WTC11 (cell line): ENCODE measurements around the gene ZNF398. TPM values are rescaled to one million over a fixed set of nuclear protein-coding genes. Genes with fewer than 3 reads are reported as not detected.

Experiments
- ATAC-seq: fragments of 200-7000 bp; cut with Tn5 transposase; 2 replicates; pipeline ENCODE4 v1.10.0; 2021; ENCODE audit warnings: mild to moderate bottlenecking, moderate library complexity
- CTCF ChIA-PET: fragments of 300-600 bp; sonication (Branson Sonifier 250); formaldehyde crosslinking; loops from one replicate; lab custom pipeline; 2021; ENCODE audit warnings: antibody characterized with exemption; lab: Charles Lee
- POLR2A ChIA-PET: fragments of 350-600 bp; sonication (Branson Sonifier 250); formaldehyde crosslinking; loops from one replicate; lab custom pipeline; 2021; ENCODE audit warnings: antibody characterized with exemption; lab: Charles Lee
- DNase-seq: peaks from one replicate; pipeline ENCODE4 v3.0.0; 2021; ENCODE audit warnings: low spot score
- H3K27ac Mint-ChIP-seq: 2 replicates; pipeline ENCODE4 v1.8.0; 2021; ENCODE audit warnings: mixed read lengths
- H3K27me3 Mint-ChIP-seq: 2 replicates; pipeline ENCODE4 v1.8.0; 2021; ENCODE audit warnings: low read depth, mild to moderate bottlenecking, moderate library complexity, mixed read lengths
- H3K36me3 Mint-ChIP-seq: 2 replicates; pipeline ENCODE4 v1.8.0; 2021; ENCODE audit warnings: mixed read lengths
- H3K4me1 Mint-ChIP-seq: 2 replicates; pipeline ENCODE4 v1.8.0; 2022; ENCODE audit warnings: mixed read lengths
- H3K4me3 Mint-ChIP-seq: 2 replicates; pipeline ENCODE4 v1.8.0; 2021; ENCODE audit warnings: mild to moderate bottlenecking, moderate library complexity, mixed read lengths
- H3K9me3 Mint-ChIP-seq: 2 replicates; pipeline ENCODE4 v1.8.0; 2021; ENCODE audit warnings: mixed read lengths
- ATF1 ChIP-seq: sonication (generic); formaldehyde crosslinking; IDR thresholded peaks from 2 replicates; pipeline ENCODE4 v1.8.1; 2023; ENCODE audit warnings: mild to moderate bottlenecking, moderate library complexity, missing genetic modification reagents
- ATF2 ChIP-seq: sonication (generic); formaldehyde crosslinking; IDR thresholded peaks from 2 replicates; pipeline ENCODE4 v1.8.1; 2022; ENCODE audit warnings: low read depth, missing genetic modification reagents, borderline replicate concordance
- ATF3 ChIP-seq: sonication (generic); formaldehyde crosslinking; conservative IDR thresholded peaks from 2 replicates; pipeline ENCODE4 v1.8.1; 2022; ENCODE audit warnings: mild to moderate bottlenecking, missing genetic modification reagents
- CTCF ChIP-seq: fragments of 200-600 bp; IDR thresholded peaks from 2 replicates; pipeline ENCODE4 v1.8.0; 2022; ENCODE audit warnings: antibody characterized with exemption
- ESRRA ChIP-seq: sonication (generic); formaldehyde crosslinking; IDR thresholded peaks from 2 replicates; pipeline ENCODE4 v1.8.1; 2022; ENCODE audit warnings: mild to moderate bottlenecking, missing genetic modification reagents, borderline replicate concordance
- FOXP1 ChIP-seq: sonication (generic); formaldehyde crosslinking; IDR thresholded peaks from 2 replicates; pipeline ENCODE4 v1.8.0; 2022; ENCODE audit warnings: missing genetic modification reagents, mild to moderate bottlenecking, moderate library complexity, borderline replicate concordance
- FOXP4 ChIP-seq: sonication (generic); formaldehyde crosslinking; IDR thresholded peaks from 2 replicates; pipeline ENCODE4 v1.8.0; 2022; ENCODE audit warnings: mild to moderate bottlenecking, missing genetic modification reagents
- MLX ChIP-seq: sonication (generic); formaldehyde crosslinking; IDR thresholded peaks from 2 replicates; pipeline ENCODE4 v1.8.1; 2023; ENCODE audit warnings: mild to moderate bottlenecking, missing genetic modification reagents, moderate library complexity
- NR1H2 ChIP-seq: sonication (generic); formaldehyde crosslinking; IDR thresholded peaks from 2 replicates; pipeline ENCODE4 v1.9.0; 2021; ENCODE audit warnings: mild to moderate bottlenecking, moderate library complexity, missing genetic modification reagents
- RELA ChIP-seq: sonication (generic); formaldehyde crosslinking; IDR thresholded peaks from 2 replicates; pipeline ENCODE4 v1.8.1; 2022; ENCODE audit warnings: missing genetic modification reagents, mild to moderate bottlenecking, borderline replicate concordance
- RORB ChIP-seq: fragments of 250-450 bp; sonication (Bioruptor Pico); IDR thresholded peaks from 2 replicates; pipeline ENCODE4 v1.9.0; 2021; ENCODE audit warnings: mild to moderate bottlenecking
- SOX15 ChIP-seq: fragments of 250-450 bp; sonication (Bioruptor Pico); IDR thresholded peaks from 2 replicates; pipeline ENCODE4 v1.9.0; 2021; ENCODE audit warnings: mild to moderate bottlenecking
- TEAD1 ChIP-seq: sonication (generic); formaldehyde crosslinking; IDR thresholded peaks from 2 replicates; pipeline ENCODE4 v1.8.0; 2022; ENCODE audit warnings: mild to moderate bottlenecking, missing genetic modification reagents
- ZNF138 ChIP-seq: sonication (generic); formaldehyde crosslinking; conservative IDR thresholded peaks from 2 replicates; pipeline ENCODE4 v1.8.1; 2022; ENCODE audit warnings: mild to moderate bottlenecking, moderate library complexity, missing genetic modification reagents
- ZNF232 ChIP-seq: sonication (generic); formaldehyde crosslinking; IDR thresholded peaks from 2 replicates; pipeline ENCODE4 v1.8.0; 2022; ENCODE audit warnings: mild to moderate bottlenecking, missing genetic modification reagents
- ZNF423 ChIP-seq: fragments of 250-450 bp; sonication (Bioruptor Pico); IDR thresholded peaks from 2 replicates; pipeline ENCODE4 v2.1.2; 2022; ENCODE audit warnings: mild to moderate bottlenecking, moderate library complexity
- total RNA-seq: library from RNA; stranded (reverse); gene quantifications from 3 replicates; pipeline ENCODE4 v1.2.3, GENCODE V29; 2021
- TF ChIP-seq, protein P1 (sequence below): sonication (generic); formaldehyde crosslinking; conservative IDR thresholded peaks from 2 replicates; pipeline ENCODE4 v1.8.1; 2023; ENCODE audit warnings: mild to moderate bottlenecking, low read depth, missing genetic modification reagents, moderate library complexity
- TF ChIP-seq, protein P2 (sequence below): sonication (generic); formaldehyde crosslinking; IDR thresholded peaks from 2 replicates; pipeline ENCODE4 v1.8.1; 2022; ENCODE audit warnings: mild to moderate bottlenecking, missing genetic modification reagents, moderate library complexity, borderline replicate concordance
- TF ChIP-seq, protein P3 (sequence below): sonication (generic); formaldehyde crosslinking; IDR thresholded peaks from 2 replicates; pipeline ENCODE4 v1.8.1; 2023; ENCODE audit warnings: mild to moderate bottlenecking, missing genetic modification reagents
- TF ChIP-seq, protein P4 (sequence below): sonication (generic); formaldehyde crosslinking; IDR thresholded peaks from 2 replicates; pipeline ENCODE4 v1.8.1; 2023; ENCODE audit warnings: mild to moderate bottlenecking, missing genetic modification reagents, moderate library complexity

ZNF398 gene
- total RNA-seq, 1 experiment from 2014 or later, result 63.2 TPM

DNA sequence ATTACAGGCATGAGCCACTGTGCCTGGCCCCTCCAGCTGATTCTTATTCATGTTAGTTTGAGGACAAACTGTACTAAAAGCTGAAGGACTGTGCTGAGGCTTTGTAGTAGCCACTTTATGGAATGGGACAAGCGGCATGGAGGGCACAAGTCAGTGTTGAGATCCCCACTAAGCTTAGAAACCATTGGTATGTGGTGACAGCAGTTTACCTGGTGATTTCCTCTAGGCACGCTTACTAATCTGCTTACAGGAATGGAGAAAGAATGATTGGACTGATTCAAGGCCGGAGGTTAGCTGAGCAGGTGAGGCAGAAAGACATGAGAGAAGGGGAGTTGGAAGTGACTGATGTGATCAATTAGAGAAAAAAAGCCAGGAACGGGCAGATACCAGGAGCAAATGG, 3.7 kb downstream of the ZNF398 start:
- no peak for DNase-seq
- no peak for ATAC-seq
- H3K27me3 Mint-ChIP-seq, result no peaks in the 10 kb centered on the region
- TF ChIP-seq, protein P1, sequence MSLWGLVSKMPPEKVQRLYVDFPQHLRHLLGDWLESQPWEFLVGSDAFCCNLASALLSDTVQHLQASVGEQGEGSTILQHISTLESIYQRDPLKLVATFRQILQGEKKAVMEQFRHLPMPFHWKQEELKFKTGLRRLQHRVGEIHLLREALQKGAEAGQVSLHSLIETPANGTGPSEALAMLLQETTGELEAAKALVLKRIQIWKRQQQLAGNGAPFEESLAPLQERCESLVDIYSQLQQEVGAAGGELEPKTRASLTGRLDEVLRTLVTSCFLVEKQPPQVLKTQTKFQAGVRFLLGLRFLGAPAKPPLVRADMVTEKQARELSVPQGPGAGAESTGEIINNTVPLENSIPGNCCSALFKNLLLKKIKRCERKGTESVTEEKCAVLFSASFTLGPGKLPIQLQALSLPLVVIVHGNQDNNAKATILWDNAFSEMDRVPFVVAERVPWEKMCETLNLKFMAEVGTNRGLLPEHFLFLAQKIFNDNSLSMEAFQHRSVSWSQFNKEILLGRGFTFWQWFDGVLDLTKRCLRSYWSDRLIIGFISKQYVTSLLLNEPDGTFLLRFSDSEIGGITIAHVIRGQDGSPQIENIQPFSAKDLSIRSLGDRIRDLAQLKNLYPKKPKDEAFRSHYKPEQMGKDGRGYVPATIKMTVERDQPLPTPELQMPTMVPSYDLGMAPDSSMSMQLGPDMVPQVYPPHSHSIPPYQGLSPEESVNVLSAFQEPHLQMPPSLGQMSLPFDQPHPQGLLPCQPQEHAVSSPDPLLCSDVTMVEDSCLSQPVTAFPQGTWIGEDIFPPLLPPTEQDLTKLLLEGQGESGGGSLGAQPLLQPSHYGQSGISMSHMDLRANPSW (CRISPR knock-in tag), result no peak
- TF ChIP-seq SOX15 (CRISPR knock-in tag) (no peak), RELA (no peak), MLX (CRISPR knock-in tag) (no peak), FOXP4 (CRISPR knock-in tag) (no peak), ATF3 (CRISPR knock-in tag) (no peak), ATF2 (CRISPR knock-in tag) (no peak), TEAD1 (CRISPR knock-in tag) (no peak), ESRRA (CRISPR knock-in tag) (no peak), ZNF423 (no peak)
- no peaks in the 10 kb centered on the region; the same call in 1 of the 2 replicates for H3K9me3 Mint-ChIP-seq
- H3K36me3 Mint-ChIP-seq, result peaks cover 38% of the 10 kb centered on the region
- CTCF ChIA-PET, result interaction anchor here (0.5 to 2.5 kb wide), 4 partner anchors 24 to 84 kb away, joined by 3 to 7 read pairs (median 3); partner anchors contain the start of gene ZNF282
- peaks cover 34% of the 10 kb centered on the region for H3K4me1 Mint-ChIP-seq
- peak overlapping the region; percentile 4 for H3K4me3 Mint-ChIP-seq
- peak overlapping the region; percentile 64 for H3K27ac Mint-ChIP-seq
- POLR2A ChIA-PET, result no interaction called here

GRCh38 chr7:149153346-149153745, 6.1 kb downstream of the ZNF398 start:
- H3K9me3 Mint-ChIP-seq, result peaks cover 6% of the 10 kb centered on the region; the same call in 1 of the 2 replicates
- no peak overlapping the region for H3K4me3 Mint-ChIP-seq
- TF ChIP-seq, protein P2, sequence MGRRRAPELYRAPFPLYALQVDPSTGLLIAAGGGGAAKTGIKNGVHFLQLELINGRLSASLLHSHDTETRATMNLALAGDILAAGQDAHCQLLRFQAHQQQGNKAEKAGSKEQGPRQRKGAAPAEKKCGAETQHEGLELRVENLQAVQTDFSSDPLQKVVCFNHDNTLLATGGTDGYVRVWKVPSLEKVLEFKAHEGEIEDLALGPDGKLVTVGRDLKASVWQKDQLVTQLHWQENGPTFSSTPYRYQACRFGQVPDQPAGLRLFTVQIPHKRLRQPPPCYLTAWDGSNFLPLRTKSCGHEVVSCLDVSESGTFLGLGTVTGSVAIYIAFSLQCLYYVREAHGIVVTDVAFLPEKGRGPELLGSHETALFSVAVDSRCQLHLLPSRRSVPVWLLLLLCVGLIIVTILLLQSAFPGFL (CRISPR knock-in tag), result no peak
- TF ChIP-seq ZNF232, result no peak
- no peak for TF ChIP-seq RORB (CRISPR knock-in tag)
- TF ChIP-seq ZNF138 (CRISPR knock-in tag), result no peak
- TF ChIP-seq, protein P3, sequence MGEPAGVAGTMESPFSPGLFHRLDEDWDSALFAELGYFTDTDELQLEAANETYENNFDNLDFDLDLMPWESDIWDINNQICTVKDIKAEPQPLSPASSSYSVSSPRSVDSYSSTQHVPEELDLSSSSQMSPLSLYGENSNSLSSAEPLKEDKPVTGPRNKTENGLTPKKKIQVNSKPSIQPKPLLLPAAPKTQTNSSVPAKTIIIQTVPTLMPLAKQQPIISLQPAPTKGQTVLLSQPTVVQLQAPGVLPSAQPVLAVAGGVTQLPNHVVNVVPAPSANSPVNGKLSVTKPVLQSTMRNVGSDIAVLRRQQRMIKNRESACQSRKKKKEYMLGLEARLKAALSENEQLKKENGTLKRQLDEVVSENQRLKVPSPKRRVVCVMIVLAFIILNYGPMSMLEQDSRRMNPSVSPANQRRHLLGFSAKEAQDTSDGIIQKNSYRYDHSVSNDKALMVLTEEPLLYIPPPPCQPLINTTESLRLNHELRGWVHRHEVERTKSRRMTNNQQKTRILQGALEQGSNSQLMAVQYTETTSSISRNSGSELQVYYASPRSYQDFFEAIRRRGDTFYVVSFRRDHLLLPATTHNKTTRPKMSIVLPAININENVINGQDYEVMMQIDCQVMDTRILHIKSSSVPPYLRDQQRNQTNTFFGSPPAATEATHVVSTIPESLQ (CRISPR knock-in tag), result no peak
- no peak for TF ChIP-seq FOXP1 (CRISPR knock-in tag)
- TF ChIP-seq NR1H2, result no peak
- TF ChIP-seq SOX15 (CRISPR knock-in tag), result no peak
- TF ChIP-seq ATF1 (CRISPR knock-in tag), result no peak
- TF ChIP-seq, protein P4, sequence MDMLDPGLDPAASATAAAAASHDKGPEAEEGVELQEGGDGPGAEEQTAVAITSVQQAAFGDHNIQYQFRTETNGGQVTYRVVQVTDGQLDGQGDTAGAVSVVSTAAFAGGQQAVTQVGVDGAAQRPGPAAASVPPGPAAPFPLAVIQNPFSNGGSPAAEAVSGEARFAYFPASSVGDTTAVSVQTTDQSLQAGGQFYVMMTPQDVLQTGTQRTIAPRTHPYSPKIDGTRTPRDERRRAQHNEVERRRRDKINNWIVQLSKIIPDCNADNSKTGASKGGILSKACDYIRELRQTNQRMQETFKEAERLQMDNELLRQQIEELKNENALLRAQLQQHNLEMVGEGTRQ (CRISPR knock-in tag), result no peak
- TF ChIP-seq ZNF423, result no peak
- TF ChIP-seq CTCF, result no peak
- POLR2A ChIA-PET, result interaction anchor here (1.2 kb wide), 1 partner anchor 42 kb away, joined by 3 read pairs; the partner anchor contains the start of gene ZNF282
- DNase-seq (no peak), ATAC-seq (no peak)
- H3K36me3 Mint-ChIP-seq, result peaks cover 59% of the 10 kb centered on the region
- H3K27ac Mint-ChIP-seq, result peak overlapping the region; percentile 94
- CTCF ChIA-PET, result no interaction called here
- H3K27me3 Mint-ChIP-seq, result no peaks in the 10 kb centered on the region
- H3K4me1 Mint-ChIP-seq, result peaks cover 28% of the 10 kb centered on the region
